Activated CD8-positive, alpha-beta memory T cell treated with anti-CD3 and anti-CD28 coated beads for 24 hours (primary cell): ENCODE data around the gene F10.

Experiments
- DNase-seq: peaks from one replicate; pipeline ENCODE4 v3.0.0-alpha.2; 2020

The F10 gene

DNA sequence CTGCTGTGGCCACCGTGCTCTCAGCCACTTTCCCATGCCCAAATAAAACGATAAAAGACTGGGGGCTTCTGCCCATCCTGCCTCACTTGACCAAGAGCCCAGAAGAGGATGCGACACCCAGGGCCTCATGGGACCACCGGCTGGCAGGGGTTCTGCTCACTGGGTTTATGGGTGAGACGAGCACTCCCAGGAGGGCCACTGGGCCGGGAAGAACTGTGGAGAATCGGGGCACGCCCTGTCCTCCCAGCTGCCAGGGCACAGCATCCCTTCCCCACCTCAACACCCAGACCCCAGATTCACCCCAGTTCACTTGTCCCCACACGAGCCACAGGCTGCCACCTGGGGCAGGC lies 4.7 kb upstream of the F10 start:
- DNase-seq: no peak

- DNase-seq: no peak
Measured at GRCh38 chr13:113118261-113119021, 4.2 kb upstream of the F10 start.

DNA sequence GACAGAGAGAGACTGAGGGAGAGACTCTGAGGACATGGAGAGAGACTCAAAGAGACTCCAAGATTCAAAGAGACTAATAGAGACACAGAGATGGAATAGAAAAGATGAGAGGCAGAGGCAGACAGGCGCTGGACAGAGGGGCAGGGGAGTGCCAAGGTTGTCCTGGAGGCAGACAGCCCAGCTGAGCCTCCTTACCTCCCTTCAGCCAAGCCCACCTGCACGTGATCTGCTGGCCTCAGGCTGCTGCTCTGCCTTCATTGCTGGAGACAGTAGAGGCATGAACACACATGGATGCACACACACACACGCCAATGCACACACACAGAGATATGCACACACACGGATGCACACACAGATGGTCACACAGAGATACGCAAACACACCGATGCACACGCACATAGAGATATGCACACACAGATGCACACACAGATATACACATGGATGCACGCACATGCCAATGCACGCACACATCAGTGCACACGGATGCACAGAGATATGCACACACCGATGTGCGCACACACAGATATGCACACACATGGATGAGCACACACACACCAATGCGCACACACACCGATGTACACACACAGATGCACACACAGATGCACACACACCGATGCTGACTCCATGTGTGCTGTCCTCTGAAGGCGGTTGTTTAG lies 3.3 kb upstream of the F10 start:
- no peak for DNase-seq

GRCh38 chr13:113119822-113120189 lies 2.8 kb upstream of the F10 start:
- no peak for DNase-seq

GRCh38 chr13:113120300-113121182 lies 2.1 kb upstream of the F10 start:
- no peak for DNase-seq

- DNase-seq: no peak
Measured at GRCh38 chr13:113121183-113121927, 1.2 kb upstream of the F10 start.

DNA sequence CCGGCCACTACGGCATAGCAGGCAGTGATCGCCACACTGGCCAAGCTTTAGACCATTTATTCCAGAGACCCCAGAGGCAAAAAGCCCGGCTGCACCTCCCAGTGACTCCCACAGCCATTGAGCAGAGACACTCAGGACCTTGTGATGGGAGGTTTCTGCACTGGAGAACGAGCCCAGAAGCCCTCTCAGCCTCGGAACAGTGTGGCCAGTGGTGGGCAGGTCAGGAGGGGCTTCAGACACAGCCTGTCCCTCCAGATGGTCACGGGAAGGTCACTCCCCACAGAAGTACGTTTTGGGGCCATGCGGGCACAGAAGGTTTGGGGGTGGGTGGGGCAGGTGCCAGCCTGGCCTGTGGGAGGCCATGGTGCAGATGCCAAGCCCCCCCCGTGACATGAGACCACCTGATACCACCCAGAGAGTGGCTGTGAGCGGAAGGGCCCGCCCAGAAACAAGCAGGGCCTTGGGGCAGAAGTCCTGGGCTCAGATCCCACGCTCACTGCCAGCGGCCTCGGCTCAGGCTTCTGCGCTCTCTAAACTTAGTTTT lies 599 bp upstream of the F10 start:
- DNase-seq: no peak

GRCh38 chr13:113123226-113124201 lies 915 bp downstream of the F10 start:
- no peak for DNase-seq

GRCh38 chr13:113124211-113124970 lies 1.8 kb downstream of the F10 start:
- DNase-seq: no peak

GRCh38 chr13:113125506-113126264 lies 3.1 kb downstream of the F10 start:
- no peak for DNase-seq

- no peak for DNase-seq
Measured at GRCh38 chr13:113126265-113127150, 3.9 kb downstream of the F10 start.

DNA sequence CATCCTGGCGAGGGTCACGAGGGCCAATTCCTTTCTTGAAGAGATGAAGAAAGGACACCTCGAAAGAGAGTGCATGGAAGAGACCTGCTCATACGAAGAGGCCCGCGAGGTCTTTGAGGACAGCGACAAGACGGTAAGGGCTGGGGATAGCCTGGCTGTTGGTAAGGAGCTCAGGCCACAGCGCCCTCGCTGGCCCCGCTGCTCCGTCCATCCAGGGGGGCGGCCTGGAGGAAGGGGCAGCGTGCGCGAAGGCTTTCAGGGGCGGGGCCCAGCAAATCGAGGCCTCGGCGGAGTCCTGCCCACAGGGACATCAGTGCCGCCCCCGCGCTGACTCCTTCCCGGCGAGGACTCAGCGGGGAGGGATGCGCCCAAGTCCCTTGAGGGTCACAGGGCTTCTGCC lies 6.9 kb downstream of the F10 start:
- no peak for DNase-seq

GRCh38 chr13:113129921-113130750 lies 7.5 kb downstream of the F10 start:
- DNase-seq: no peak

DNA sequence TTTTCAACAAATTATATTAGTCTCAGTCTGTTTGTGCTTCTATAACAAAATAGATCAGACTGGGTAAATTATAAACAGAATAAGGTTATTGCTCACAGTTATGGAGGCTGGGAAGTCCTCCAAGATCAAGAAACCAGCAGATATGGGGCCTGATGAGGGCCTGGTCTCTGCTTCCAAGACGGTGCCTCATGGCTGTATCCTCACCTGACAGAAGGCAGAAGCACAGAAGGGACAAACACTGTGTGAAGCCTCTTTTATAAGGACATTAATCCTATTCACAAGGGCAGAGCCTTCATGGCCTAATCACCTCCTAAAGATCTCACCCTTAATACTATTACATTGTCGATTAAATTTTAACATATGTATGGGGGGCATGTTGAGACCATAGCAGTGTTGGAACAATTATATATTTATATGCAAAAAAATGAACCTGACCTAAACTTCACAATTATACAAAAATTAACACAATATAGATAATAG lies 12.7 kb downstream of the F10 start:
- no peak for DNase-seq

GRCh38 chr13:113137691-113138298 lies 15.2 kb downstream of the F10 start:
- DNase-seq: no peak

DNA sequence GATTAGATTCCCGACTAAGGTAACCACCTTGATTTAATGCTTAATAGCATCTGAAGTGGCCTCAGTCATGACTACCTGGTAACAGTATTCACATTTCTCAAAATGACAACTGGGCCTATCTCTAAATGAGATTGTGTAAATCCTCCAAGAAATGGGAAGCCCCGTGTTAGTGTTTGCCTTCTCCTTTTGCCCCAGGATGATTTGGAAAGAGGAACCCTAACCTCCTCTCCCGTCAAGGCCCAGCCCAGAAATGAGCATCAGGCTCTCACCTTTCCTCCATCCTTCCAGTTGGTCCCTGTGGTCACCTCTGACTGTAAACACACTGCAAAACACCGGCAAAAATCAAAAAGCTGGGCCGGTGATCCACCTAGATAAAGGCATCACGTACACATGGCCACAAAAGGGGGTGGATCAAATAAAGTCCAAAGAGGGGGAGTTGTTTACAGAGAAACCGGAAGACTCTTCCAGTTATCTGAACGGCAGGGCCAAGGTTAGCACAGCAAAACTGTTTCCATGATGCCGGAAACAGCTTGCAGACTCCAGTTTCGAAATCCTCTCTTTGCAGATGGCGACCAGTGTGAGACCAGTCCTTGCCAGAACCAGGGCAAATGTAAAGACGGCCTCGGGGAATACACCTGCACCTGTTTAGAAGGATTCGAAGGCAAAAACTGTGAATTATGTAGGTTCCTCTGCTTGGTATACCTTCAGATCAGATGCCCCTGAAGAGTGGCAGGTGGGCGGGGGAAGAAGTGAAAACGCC lies 16.4 kb downstream of the F10 start:
- no peak for DNase-seq

DNA sequence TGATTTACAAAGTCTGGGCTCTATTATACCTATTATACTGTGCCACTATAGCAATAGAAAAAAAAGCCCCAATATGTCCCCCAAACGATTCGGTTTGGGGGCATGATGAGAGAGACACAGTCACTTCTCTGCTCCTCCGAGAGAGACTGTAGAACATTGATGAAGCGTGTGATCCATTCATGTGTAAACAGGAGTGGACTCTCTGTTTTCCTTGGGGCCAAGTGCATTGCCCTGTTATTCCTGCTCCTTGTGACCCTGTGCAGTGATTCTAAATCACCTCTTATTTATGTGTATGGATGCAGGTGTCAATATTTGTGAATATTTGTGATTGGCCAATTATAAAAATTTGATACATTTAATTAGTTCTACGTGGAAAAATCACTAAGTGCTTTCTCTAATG lies 17.0 kb downstream of the F10 start:
- DNase-seq: no peak
